Hepatocyte (in vitro differentiated cells): ENCODE results near the gene SPSB1. TPM values are rescaled to one million over a fixed set of nuclear protein-coding genes. Genes with fewer than 3 reads are reported as not detected.

Experiments
- DNase-seq: peaks from one replicate; pipeline ENCODE4 v3.0.0-alpha.2; 2016; ENCODE audit warnings: low spot score
- H2AFZ ChIP-seq: fragments of 200-600 bp; sonication (generic); 2 replicates; pipeline ENCODE4 v1.6.0; 2016; ENCODE audit warnings: antibody characterized with exemption, mild to moderate bottlenecking
- H3K27ac ChIP-seq: fragments of 200-600 bp; sonication (generic); 2 replicates; pipeline ENCODE4 v1.5.1; 2016; ENCODE audit warnings: mild to moderate bottlenecking
- H3K27me3 ChIP-seq: fragments of 200-600 bp; sonication (generic); 2 replicates; pipeline ENCODE4 v1.6.1; 2016
- H3K36me3 ChIP-seq: fragments of 200-600 bp; sonication (generic); replicated peaks from 2 replicates; pipeline ENCODE4 v1.5.1; 2016; ENCODE audit warnings: low read depth; ENCODE audit not compliant: insufficient read depth
- H3K4me1 ChIP-seq: fragments of 200-600 bp; sonication (generic); 2 replicates; pipeline ENCODE4 v1.5.1; 2016; ENCODE audit warnings: mild to moderate bottlenecking, moderate library complexity; ENCODE audit not compliant: insufficient read depth
- H3K4me2 ChIP-seq: fragments of 200-600 bp; sonication (generic); 2 replicates; pipeline ENCODE4 v1.6.0; 2016
- H3K4me3 ChIP-seq: fragments of 200-600 bp; sonication (generic); 2 replicates; pipeline ENCODE4 v1.5.1; 2016; ENCODE audit warnings: mild to moderate bottlenecking
- H3K79me2 ChIP-seq: fragments of 200-600 bp; sonication (generic); 2 replicates; pipeline ENCODE4 v1.6.0; 2017; ENCODE audit warnings: mild to moderate bottlenecking
- H3K9me2 ChIP-seq: fragments of 200-600 bp; sonication (generic); replicated peaks from 2 replicates; pipeline ENCODE4 v1.6.0; 2017; ENCODE audit warnings: mild to moderate bottlenecking; ENCODE audit not compliant: insufficient read depth
- H3K9me3 ChIP-seq: fragments of 200-600 bp; sonication (generic); 2 replicates; pipeline ENCODE4 v1.5.1; 2016; ENCODE audit warnings: low read depth, mild to moderate bottlenecking
- H4K20me1 ChIP-seq: fragments of 200-600 bp; sonication (generic); 2 replicates; pipeline ENCODE4 v1.6.0; 2016; ENCODE audit warnings: mild to moderate bottlenecking; ENCODE audit not compliant: insufficient read depth, poor library complexity, severe bottlenecking
- EZH2 ChIP-seq: fragments of 200-600 bp; sonication (generic); IDR thresholded peaks from 2 replicates; pipeline ENCODE4 v1.6.1; 2016; ENCODE audit warnings: antibody characterized with exemption, mild to moderate bottlenecking, borderline replicate concordance
- EZH2phosphoT487 ChIP-seq: fragments of 200-600 bp; sonication (generic); IDR thresholded peaks from one replicate; pipeline ENCODE4 v1.6.1; 2018; ENCODE audit warnings: antibody characterized with exemption, mild to moderate bottlenecking, low read depth, moderate library complexity; ENCODE audit not compliant: unreplicated experiment, severe bottlenecking
- WGBS: methylation state at CpG from one replicate; pipeline ENCODE4 v1.1.6; 2016; ENCODE audit warnings: low lambda C conversion rate; ENCODE audit errors: missing lambda C conversion rate; 5-methylcytosine and 5-hydroxymethylcytosine counted together
- polyA plus RNA-seq: library from polyadenylated mRNA; unstranded; fragments of >200 nt; fragmentation: Nextera tagmentation; extraction: Ambion mirVana; gene quantifications from 2 replicates; pipeline ENCODE4 v1.2.1, GENCODE V29; 2016
- total RNA-seq: library from RNA; depleted of rRNA; stranded (reverse); fragments of >200 nt; gene quantifications from 2 replicates; pipeline ENCODE4 v1.2.3, GENCODE V29; 2014
- TF ChIP-seq, protein P1 (sequence below): fragments of 200-600 bp; sonication (generic); IDR thresholded peaks from 2 replicates; pipeline ENCODE4 v1.5.1; 2016; ENCODE audit warnings: antibody characterized with exemption, mild to moderate bottlenecking; ENCODE audit not compliant: poor library complexity

Gene SPSB1
- total and polyA plus RNA-seq, 2 experiments from 2014 or later, result 61.3 to 102 TPM

DNA sequence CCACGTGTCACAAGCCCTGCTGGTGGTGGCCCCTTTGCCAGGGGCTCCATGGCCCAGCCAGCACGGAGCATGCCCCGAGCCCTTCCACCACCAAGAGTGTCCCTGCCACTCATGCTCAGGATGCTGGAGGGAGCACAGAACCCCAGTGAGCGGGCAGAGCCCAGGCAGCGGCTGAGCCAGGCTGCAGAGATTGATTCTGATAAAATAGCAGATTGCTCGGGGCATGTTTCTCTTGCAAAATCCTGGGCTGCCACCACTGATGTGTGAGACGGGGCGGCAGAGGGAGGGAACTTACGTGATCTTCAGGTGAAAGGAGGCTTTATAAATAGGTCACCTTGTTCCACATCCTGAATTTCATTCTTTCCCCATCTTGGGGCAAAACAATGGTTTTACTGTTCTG is 53.2 kb downstream of the SPSB1 start:
- H2AFZ ChIP-seq, result no peak overlapping the region
- no peak overlapping the region for H3K4me3 ChIP-seq
- H3K27ac ChIP-seq, result no peak overlapping the region
- H3K27me3 ChIP-seq, result no peaks in the 10 kb centered on the region
- peaks cover 95% of the 10 kb centered on the region for H3K79me2 ChIP-seq
- no peaks in the 10 kb centered on the region for H3K9me2 ChIP-seq
- H3K4me2 ChIP-seq, result no peak overlapping the region
- TF ChIP-seq EZH2 (no peak), EZH2phosphoT487 (no peak)
- TF ChIP-seq, protein P1, sequence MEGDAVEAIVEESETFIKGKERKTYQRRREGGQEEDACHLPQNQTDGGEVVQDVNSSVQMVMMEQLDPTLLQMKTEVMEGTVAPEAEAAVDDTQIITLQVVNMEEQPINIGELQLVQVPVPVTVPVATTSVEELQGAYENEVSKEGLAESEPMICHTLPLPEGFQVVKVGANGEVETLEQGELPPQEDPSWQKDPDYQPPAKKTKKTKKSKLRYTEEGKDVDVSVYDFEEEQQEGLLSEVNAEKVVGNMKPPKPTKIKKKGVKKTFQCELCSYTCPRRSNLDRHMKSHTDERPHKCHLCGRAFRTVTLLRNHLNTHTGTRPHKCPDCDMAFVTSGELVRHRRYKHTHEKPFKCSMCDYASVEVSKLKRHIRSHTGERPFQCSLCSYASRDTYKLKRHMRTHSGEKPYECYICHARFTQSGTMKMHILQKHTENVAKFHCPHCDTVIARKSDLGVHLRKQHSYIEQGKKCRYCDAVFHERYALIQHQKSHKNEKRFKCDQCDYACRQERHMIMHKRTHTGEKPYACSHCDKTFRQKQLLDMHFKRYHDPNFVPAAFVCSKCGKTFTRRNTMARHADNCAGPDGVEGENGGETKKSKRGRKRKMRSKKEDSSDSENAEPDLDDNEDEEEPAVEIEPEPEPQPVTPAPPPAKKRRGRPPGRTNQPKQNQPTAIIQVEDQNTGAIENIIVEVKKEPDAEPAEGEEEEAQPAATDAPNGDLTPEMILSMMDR, result no peak
- H4K20me1 ChIP-seq, result peaks cover 78% of the 10 kb centered on the region
- H3K9me3 ChIP-seq, result no peaks in the 10 kb centered on the region
- H3K4me1 ChIP-seq, result peaks cover 17% of the 10 kb centered on the region
- H3K36me3 ChIP-seq, result no peaks in the 10 kb centered on the region
- WGBS, result 78% methylated on average over 9 of the region's 9 CpGs
- DNase-seq, result no peak

DNA sequence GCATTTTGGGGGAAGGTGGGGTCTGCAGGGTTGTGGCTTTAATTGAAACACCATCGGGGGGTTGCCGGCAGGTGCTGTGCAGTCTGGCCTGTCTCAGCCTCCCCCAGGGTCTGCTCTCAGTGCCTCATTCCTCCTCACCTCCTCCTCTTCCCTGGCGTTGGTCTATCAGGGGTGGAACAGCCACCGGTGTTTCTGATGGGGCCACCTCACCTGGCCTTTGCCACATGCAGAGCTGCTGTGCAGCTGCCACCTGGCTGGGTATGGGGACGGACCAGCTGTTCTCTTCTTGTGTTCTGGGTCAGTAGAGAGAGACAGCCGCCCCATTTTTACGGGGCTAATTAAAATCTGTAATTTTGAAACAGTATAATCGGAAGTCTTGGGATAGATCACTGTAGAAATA is 53.9 kb downstream of the SPSB1 start:
- H3K36me3 ChIP-seq, result no peaks in the 10 kb centered on the region
- peaks cover 22% of the 10 kb centered on the region for H3K4me1 ChIP-seq
- H3K9me2 ChIP-seq, result no peaks in the 10 kb centered on the region
- no peak overlapping the region for H3K4me3 ChIP-seq
- no peaks in the 10 kb centered on the region for H3K27me3 ChIP-seq
- H3K4me2 ChIP-seq, result no peak overlapping the region
- no peak overlapping the region for H2AFZ ChIP-seq
- peaks cover 95% of the 10 kb centered on the region for H3K79me2 ChIP-seq
- H3K9me3 ChIP-seq, result no peaks in the 10 kb centered on the region
- H4K20me1 ChIP-seq, result peaks cover 85% of the 10 kb centered on the region
- DNase-seq, result no peak
- 86% methylated on average over 8 of the region's 8 CpGs for WGBS
- no peak overlapping the region for H3K27ac ChIP-seq
- TF ChIP-seq, protein P1, result no peak
- no peak for TF ChIP-seq EZH2
- TF ChIP-seq EZH2phosphoT487, result no peak

DNA sequence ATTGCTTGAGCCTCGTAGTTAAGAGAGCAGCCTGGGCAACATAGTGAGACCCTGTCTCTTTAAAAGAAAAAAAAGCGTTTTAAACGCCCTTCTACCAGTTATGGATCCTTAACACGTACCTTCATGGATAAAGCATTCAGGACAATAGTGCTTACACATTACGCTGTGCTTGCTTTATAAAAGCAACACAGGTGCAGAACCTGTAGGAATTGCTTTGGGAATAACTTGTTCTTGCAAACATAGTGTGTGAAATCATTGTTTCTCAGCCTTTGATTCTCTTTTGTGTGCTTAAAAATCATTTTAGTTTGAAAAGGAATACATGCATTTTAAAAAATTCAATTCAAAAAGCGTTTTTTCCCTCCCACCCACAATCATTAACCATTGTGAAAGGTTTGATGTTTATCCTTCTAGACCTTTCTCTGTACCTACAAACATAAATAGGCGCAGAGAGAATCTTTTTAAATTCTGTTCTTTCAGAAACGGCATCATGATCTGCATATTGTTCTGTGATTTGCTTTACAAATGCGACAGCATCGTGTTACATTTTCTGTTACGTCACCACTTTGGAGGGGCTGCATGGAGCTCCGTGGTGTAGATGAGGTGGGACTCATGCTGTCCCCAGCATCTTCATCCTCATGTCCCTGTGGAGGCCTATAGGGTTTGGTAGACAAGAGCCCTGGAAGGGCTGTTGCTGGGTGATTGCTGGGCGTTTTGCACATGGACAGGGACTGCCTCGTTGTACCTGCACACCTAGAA is 54.6 kb downstream of the SPSB1 start:
- no peak for TF ChIP-seq EZH2
- TF ChIP-seq, protein P1, result no peak
- no peak for TF ChIP-seq EZH2phosphoT487
- no peak overlapping the region for H3K27ac ChIP-seq
- no peaks in the 10 kb centered on the region for H3K9me2 ChIP-seq
- H3K4me3 ChIP-seq, result no peak overlapping the region
- no peaks in the 10 kb centered on the region for H3K27me3 ChIP-seq
- WGBS, result 75% methylated on average over 14 of the region's 14 CpGs
- peaks cover 95% of the 10 kb centered on the region for H3K79me2 ChIP-seq
- no peaks in the 10 kb centered on the region for H3K9me3 ChIP-seq
- H3K4me1 ChIP-seq, result peaks cover 29% of the 10 kb centered on the region
- no peaks in the 10 kb centered on the region for H3K36me3 ChIP-seq
- peaks cover 89% of the 10 kb centered on the region for H4K20me1 ChIP-seq
- no peak for DNase-seq
- no peak overlapping the region for H3K4me2 ChIP-seq
- no peak overlapping the region for H2AFZ ChIP-seq
